Measurements from ENCODE around the gene SEZ6. TPM values are rescaled to one million over a fixed set of nuclear protein-coding genes. Genes with fewer than 3 reads are reported as not detected.

The SEZ6 gene
- total RNA-seq, 1 donor: not detected

DNA sequence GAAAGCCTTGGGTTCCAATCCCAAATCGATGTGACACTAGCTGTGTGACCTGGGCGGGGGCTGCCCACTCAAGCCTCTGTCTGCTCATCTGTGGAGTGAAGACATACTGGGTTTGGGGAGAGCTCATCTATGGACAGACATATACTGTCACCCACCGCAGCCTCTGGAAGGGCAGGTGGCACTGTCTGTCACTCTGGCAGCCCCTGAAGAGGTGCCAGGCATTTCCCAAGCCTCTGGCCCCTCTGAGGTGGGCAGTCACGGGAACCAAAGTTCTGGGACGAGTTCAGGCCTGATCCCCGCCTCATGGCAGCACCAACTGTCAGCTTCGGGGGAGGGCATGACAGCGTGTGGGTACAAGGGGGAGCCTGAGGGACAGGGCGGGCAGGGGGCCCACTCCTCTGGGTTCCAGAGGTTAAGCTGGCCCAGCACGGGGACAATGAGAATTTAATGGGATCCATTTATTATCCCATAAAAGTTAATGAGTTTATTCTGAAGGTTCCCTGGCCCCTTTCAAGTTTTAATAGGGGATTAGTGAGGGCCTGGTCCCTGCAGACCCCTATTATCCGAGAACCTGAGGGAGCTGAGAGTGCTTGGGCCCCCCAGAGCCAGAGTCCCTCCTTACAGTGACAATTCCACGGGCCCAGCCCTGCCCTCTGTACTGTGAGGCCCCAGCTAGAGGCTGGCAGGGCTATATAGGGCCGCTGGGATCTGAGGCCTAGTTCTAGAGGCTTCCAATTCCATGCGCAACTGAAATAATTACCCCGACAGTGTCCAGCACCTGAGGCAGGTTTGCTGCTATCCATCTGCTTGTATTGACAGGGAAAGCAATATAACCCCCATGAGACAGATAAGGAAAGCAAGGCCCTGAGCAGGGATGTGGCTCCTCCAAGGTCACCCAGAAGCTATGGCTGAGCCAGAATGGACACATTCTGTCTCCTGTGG, 18.8 kb downstream of the SEZ6 start:
- no peak overlapping the region for H3K4me3 ChIP-seq (ENCODE audit: low read depth, low read length)
- no peak for DNase-seq (ENCODE audit: low read depth)
- TF ChIP-seq, protein P1, sequence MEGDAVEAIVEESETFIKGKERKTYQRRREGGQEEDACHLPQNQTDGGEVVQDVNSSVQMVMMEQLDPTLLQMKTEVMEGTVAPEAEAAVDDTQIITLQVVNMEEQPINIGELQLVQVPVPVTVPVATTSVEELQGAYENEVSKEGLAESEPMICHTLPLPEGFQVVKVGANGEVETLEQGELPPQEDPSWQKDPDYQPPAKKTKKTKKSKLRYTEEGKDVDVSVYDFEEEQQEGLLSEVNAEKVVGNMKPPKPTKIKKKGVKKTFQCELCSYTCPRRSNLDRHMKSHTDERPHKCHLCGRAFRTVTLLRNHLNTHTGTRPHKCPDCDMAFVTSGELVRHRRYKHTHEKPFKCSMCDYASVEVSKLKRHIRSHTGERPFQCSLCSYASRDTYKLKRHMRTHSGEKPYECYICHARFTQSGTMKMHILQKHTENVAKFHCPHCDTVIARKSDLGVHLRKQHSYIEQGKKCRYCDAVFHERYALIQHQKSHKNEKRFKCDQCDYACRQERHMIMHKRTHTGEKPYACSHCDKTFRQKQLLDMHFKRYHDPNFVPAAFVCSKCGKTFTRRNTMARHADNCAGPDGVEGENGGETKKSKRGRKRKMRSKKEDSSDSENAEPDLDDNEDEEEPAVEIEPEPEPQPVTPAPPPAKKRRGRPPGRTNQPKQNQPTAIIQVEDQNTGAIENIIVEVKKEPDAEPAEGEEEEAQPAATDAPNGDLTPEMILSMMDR (IDR thresholded peaks at IDR 0.05; ENCODE audit: insufficient read depth, low read length): no peak

DNA sequence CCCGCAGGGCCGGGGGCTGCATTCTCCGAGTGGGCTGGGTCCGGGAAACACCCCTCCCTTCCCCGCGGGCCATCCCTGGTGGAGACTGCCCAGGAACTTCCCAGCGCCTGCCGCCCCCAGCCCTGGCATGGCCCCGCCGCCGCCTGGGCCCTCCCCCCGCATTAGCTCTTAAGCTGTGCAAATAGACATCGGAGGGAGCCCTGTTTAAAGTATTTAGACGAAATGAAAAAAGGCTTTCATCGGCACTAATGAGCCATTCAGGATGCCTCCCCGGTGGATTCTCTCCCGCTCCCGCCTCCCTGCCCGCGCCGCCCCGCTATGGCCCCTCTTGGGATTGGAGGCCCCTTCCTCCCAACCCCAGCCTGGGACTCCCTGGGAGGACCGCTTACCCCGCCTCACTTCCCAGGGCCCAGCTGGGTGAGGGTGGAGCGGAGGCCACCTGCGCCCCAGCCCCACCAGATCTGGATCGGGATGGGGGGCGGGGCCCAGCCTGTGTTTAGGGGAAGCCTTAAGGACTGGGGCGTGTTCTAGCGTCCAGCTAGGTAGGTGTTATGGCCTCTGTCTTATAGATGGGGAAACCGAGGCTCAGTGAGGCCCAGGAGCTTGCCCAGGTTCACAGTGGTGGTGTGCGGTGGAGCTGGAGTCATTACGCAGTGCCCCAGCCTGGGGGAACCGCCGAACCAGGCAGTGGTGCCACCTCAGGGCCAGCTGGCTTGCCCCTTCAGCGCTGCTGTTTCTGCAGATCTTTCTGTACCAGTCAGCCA, 19.7 kb downstream of the SEZ6 start:
- H3K4me3 ChIP-seq (ENCODE audit: low read depth, low read length): no peak overlapping the region
- no peak for DNase-seq (ENCODE audit: low read depth)
- TF ChIP-seq, protein P1 (IDR thresholded peaks at IDR 0.05; ENCODE audit: insufficient read depth, low read length): no peak

DNA sequence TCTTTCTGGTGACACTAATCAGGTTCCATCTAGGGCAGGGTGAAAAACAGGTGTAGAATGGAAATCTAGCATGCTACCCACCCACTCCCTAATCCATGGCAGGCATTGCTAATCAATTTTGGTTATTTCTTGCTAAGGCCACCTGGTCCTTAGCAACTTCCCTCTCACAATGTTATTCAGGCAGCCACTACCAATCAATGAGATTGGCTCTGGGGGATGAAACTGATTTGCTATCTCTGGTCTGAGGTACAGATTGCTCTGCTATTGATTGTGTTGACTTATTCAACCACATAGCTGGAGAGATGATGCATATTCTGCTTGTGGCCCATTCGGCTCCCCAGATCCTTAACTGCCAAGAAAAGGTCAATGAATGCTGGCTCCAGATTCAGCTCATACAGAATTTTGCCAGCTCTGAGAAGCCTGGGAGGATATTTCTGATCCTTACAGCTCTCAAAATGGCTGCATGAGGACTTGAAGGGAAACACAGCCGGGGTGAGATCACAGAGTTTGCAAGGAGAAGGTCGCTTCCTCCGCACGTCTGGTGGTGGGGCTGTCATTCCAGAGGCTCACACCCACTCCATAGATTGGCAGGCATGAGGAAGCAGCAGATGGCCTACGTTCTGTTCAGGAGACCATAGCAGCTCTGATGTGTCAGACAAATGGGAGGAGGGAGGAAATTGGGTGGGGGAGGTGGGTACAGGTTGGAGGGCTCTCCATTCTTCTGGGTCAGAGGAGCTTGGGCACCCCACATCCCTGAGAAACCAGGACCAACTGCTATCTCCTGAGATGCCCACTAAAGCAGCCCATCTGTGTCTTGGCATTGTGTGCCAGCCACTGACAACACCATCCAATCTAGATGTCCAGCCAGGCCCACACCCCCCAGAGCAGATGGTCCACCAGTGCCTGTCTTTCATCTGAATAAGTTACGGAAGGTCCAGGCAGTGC, 22.3 kb downstream of the SEZ6 start:
- no peak overlapping the region for H3K4me3 ChIP-seq (ENCODE audit: low read depth, low read length)
- TF ChIP-seq, protein P1 (IDR thresholded peaks at IDR 0.05; ENCODE audit: insufficient read depth, low read length): no peak
- no peak for DNase-seq (ENCODE audit: low read depth)

DNA sequence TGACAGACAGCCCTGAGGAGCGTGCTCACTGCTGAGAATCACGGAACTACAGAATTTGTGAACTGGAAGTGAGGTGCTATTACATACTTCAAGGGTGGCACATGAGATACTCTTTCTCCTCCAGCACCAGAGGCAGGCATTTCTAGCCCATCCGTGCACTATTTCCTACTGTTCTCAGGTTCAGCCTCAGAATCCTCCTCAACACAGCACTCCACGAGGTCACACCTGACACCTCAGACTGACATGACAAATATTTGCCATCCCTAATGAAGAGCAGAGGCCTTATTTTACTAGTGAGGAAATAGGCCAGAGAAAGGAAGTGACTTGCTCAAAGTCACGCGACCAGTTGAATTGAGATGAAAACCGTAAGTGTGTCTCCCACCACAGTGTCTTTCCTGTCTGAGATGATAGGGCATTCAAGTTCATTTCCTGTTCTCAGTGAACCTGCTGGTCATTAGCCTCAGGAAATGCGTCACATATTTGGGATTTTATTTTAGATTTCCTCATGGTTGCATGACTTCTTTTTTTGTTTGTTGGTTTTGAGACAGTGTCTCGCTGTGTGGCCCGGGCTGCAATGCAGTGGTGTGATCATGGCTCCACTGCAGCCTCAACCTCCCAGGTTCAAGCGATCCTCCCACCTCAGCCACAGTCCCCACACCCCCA, 23.6 kb downstream of the SEZ6 start:
- no peak for DNase-seq (ENCODE audit: low read depth)
- TF ChIP-seq, protein P1 (IDR thresholded peaks at IDR 0.05; ENCODE audit: insufficient read depth, low read length): no peak
- H3K4me3 ChIP-seq (ENCODE audit: low read depth, low read length): no peak overlapping the region

DNA sequence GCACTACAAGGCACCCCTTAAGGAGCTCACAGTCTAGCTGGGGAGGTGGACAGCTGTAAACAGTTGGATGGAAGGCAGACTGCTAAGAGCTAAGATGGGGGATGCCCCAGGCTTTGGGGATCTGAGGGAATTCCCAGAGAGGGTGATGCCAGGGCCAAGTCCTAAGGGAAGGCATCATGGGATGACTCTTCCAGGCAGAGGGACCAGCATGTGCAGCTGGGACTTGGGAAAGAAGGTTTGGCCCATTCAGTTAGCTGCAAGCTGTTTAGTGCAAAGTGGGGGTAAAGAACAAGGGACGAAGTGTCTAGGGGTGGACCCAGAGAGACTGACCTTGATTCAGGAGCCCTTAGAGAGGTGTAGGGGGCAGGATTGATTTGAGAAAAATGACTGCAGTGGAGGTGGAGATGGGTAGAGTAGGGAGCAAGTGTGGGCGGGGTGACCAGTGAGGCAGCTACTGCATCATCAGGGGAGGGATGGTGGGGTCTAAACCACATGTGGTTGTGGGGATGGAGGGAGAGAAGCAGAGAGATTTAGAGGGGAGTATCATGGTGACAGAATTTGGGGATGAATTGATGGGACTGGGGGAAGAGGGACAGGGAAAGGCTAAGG, 27.4 kb downstream of the SEZ6 start:
- no peak overlapping the region for H3K4me3 ChIP-seq (ENCODE audit: low read depth, low read length)
- no peak for DNase-seq (ENCODE audit: low read depth)
- TF ChIP-seq, protein P1 (IDR thresholded peaks at IDR 0.05; ENCODE audit: insufficient read depth, low read length): no peak
